PC-9 (cell line): Measurements from ENCODE around the gene ELOVL7.

Experiments used
- EZH2 ChIP-seq: fragments of 200-600 bp; sonication (generic); IDR thresholded peaks from 2 replicates; pipeline ENCODE4 v1.8.0; 2017; ENCODE audit warnings: antibody characterized with exemption, low read depth
- TF ChIP-seq, protein P1 (sequence below): fragments of 200-600 bp; sonication (generic); conservative IDR thresholded peaks from 2 replicates; pipeline ENCODE4 v1.6.1; 2017; ENCODE audit warnings: mixed run types, antibody characterized with exemption, mild to moderate bottlenecking, moderate library complexity

DNA sequence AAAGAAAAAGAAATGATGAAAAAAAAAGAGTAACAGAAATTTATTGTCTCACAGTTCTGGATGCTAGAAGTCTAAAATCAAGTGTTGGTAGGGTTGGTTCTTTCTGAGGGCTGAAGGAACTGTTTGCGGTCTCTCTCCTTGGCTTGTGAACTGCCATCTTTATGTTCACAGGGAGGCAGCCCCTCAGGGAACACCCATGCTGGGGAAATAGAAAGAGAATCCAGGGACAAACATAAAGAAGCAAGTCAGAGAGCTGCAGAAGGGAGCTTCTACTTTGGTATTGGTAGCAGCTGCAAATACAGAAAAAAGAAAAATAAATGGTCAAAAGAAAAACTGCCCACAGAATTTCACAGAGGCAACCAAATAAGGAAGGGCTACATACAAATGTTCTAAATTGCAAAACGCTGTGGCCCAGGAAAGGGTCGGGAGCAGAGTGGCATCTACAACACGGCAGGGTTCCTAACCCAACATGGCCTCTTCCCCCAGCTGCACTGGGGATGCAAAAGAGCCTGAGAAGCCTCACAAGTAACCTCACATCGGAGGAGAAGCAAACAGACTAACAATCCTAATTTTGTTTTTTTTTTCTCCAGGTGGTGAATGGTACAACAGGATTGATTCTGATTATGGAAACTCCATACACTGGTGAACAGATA lies 37.4 kb downstream of the ELOVL7 start:
- TF ChIP-seq, protein P1, sequence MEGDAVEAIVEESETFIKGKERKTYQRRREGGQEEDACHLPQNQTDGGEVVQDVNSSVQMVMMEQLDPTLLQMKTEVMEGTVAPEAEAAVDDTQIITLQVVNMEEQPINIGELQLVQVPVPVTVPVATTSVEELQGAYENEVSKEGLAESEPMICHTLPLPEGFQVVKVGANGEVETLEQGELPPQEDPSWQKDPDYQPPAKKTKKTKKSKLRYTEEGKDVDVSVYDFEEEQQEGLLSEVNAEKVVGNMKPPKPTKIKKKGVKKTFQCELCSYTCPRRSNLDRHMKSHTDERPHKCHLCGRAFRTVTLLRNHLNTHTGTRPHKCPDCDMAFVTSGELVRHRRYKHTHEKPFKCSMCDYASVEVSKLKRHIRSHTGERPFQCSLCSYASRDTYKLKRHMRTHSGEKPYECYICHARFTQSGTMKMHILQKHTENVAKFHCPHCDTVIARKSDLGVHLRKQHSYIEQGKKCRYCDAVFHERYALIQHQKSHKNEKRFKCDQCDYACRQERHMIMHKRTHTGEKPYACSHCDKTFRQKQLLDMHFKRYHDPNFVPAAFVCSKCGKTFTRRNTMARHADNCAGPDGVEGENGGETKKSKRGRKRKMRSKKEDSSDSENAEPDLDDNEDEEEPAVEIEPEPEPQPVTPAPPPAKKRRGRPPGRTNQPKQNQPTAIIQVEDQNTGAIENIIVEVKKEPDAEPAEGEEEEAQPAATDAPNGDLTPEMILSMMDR: no peak
- TF ChIP-seq EZH2: no peak
